ENCODE data around the gene ZCCHC7. TPM values are rescaled to one million over a fixed set of nuclear protein-coding genes. Genes with fewer than 3 reads are reported as not detected.
A peak's percentile ranks its signal among the peaks of the same experiment; 100 is the strongest.

ZCCHC7 gene
- total RNA-seq, 1 donor: 32.6 TPM

- Histone ChIP-seq H3K4me1 (ENCODE audit: insufficient read depth, low read length) (peaks cover 3% of the 10 kb centered on the region), H3K36me3 (ENCODE audit: insufficient read depth, low read length) (no peaks in the 10 kb centered on the region), H3K4me2 (ENCODE audit: insufficient read depth, low read length) (no peak overlapping the region), H3K27ac (ENCODE audit: low read depth, low read length) (no peak overlapping the region), H3K4me3 (ENCODE audit: insufficient read depth, low read length) (no peak overlapping the region), H3K27me3 (ENCODE audit: insufficient read depth, low read length) (no peaks in the 10 kb centered on the region), H3K9me3 (ENCODE audit: low read depth, low read length) (no peaks in the 10 kb centered on the region), H2AFZ (ENCODE audit: low read length) (no peak overlapping the region), H4K20me1 (ENCODE audit: insufficient read depth, low read length) (no peaks in the 10 kb centered on the region), H3K79me2 (ENCODE audit: insufficient read depth, low read length) (no peaks in the 10 kb centered on the region)
- no peak for TF ChIP-seq CTCF (IDR thresholded peaks at IDR 0.05; ENCODE audit: extremely low read depth, low read depth, low read length)
- no peak for DNase-seq (ENCODE audit: insufficient read length, low spot score, missing footprints)
Measured at GRCh38 chr9:37100741-37101140, 19.6 kb upstream of the ZCCHC7 start.

DNA sequence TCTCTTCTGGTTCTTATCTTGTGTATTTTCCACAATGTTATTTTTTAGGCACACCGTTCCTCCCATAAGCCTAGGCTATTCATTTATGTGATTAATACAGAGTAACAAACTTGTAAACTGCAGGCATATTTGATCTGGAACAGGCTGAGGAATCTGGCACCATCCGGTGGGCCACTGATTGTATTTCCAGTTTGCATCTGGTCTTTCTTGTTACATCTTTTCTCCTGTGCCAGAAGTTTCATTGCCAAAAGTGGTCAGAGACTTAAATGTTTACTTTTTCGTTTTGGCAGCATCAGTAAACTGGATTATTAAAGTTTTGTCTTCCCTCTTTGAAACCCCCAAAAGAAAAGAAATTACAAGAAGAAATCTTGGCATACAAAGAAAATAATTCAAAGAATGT lies 17.9 kb upstream of the ZCCHC7 start:
- no peak overlapping the region for H2AFZ ChIP-seq (ENCODE audit: low read length)
- no peak overlapping the region for H3K4me2 ChIP-seq (ENCODE audit: insufficient read depth, low read length)
- H3K27me3 ChIP-seq (ENCODE audit: insufficient read depth, low read length): no peaks in the 10 kb centered on the region
- no peaks in the 10 kb centered on the region for H3K79me2 ChIP-seq (ENCODE audit: insufficient read depth, low read length)
- TF ChIP-seq CTCF (IDR thresholded peaks at IDR 0.05; ENCODE audit: extremely low read depth, low read depth, low read length): no peak
- no peaks in the 10 kb centered on the region for H4K20me1 ChIP-seq (ENCODE audit: insufficient read depth, low read length)
- H3K36me3 ChIP-seq (ENCODE audit: insufficient read depth, low read length): no peaks in the 10 kb centered on the region
- H3K4me1 ChIP-seq (ENCODE audit: insufficient read depth, low read length): peaks cover 3% of the 10 kb centered on the region
- DNase-seq (ENCODE audit: insufficient read length, low spot score, missing footprints): no peak
- H3K27ac ChIP-seq (ENCODE audit: low read depth, low read length): no peak overlapping the region
- no peaks in the 10 kb centered on the region for H3K9me3 ChIP-seq (ENCODE audit: low read depth, low read length)
- no peak overlapping the region for H3K4me3 ChIP-seq (ENCODE audit: insufficient read depth, low read length)

DNA sequence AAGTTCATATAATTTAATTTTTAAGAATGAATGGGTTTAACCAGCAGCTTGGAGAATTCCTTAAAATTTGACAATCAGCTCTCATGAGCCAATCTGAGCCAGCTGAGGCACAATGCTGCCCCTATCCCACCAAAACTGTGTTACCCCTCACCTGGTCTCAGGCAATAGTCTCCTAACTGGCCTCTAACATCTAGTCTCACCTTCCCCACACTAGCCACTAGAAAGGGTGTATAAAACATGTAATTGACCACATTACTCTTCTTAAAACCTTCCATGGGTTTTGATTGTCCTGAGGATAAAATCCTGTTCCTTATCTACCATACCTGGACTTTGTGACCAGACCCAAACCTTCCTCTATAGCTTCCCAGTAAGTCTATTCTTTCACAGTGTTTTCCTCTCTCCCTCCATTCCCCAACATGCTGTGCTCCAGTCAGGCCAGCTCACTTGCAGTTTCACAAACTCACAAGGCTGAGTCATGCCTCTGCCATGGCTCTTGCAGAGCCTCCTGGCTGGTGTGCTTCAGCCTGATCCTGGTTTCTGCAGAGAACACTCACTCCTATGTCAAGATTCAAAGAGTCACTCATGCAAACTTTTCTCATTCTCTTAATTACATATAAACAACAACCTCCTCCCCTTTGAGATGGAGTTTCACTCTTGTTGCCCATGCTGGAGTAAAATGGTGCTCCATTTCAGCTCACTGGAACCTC lies 16.0 kb upstream of the ZCCHC7 start:
- Histone ChIP-seq H3K27ac (ENCODE audit: low read depth, low read length) (no peak overlapping the region), H3K79me2 (ENCODE audit: insufficient read depth, low read length) (no peaks in the 10 kb centered on the region), H2AFZ (ENCODE audit: low read length) (peak overlapping the region; percentile 88), H4K20me1 (ENCODE audit: insufficient read depth, low read length) (no peaks in the 10 kb centered on the region), H3K4me2 (ENCODE audit: insufficient read depth, low read length) (no peak overlapping the region), H3K27me3 (ENCODE audit: insufficient read depth, low read length) (no peaks in the 10 kb centered on the region), H3K4me3 (ENCODE audit: insufficient read depth, low read length) (no peak overlapping the region), H3K9me3 (ENCODE audit: low read depth, low read length) (no peaks in the 10 kb centered on the region), H3K4me1 (ENCODE audit: insufficient read depth, low read length) (peaks cover 3% of the 10 kb centered on the region), H3K36me3 (ENCODE audit: insufficient read depth, low read length) (no peaks in the 10 kb centered on the region)
- no peak for TF ChIP-seq CTCF (IDR thresholded peaks at IDR 0.05; ENCODE audit: extremely low read depth, low read depth, low read length)
- peak; percentile 69 for DNase-seq (ENCODE audit: insufficient read length, low spot score, missing footprints)

- Histone ChIP-seq H3K27ac (ENCODE audit: low read depth, low read length) (no peak overlapping the region), H3K27me3 (ENCODE audit: insufficient read depth, low read length) (no peaks in the 10 kb centered on the region), H3K4me1 (ENCODE audit: insufficient read depth, low read length) (peaks cover 3% of the 10 kb centered on the region), H3K4me2 (ENCODE audit: insufficient read depth, low read length) (no peak overlapping the region), H4K20me1 (ENCODE audit: insufficient read depth, low read length) (no peaks in the 10 kb centered on the region), H2AFZ (ENCODE audit: low read length) (no peak overlapping the region), H3K4me3 (ENCODE audit: insufficient read depth, low read length) (no peak overlapping the region), H3K79me2 (ENCODE audit: insufficient read depth, low read length) (no peaks in the 10 kb centered on the region), H3K36me3 (ENCODE audit: insufficient read depth, low read length) (no peaks in the 10 kb centered on the region), H3K9me3 (ENCODE audit: low read depth, low read length) (no peaks in the 10 kb centered on the region)
- no peak for DNase-seq (ENCODE audit: insufficient read length, low spot score, missing footprints)
- no peak for TF ChIP-seq CTCF (IDR thresholded peaks at IDR 0.05; ENCODE audit: extremely low read depth, low read depth, low read length)
Measured at GRCh38 chr9:37105234-37105633, 15.1 kb upstream of the ZCCHC7 start.
